ENCODE data around the gene OPRL1.

OPRL1 gene

GRCh38 chr20:64056889-64057627 is 22.8 kb upstream of the OPRL1 start:
- no peak for DNase-seq

- DNase-seq, result peak; percentile 80
Observed at GRCh38 chr20:64057628-64058498, 22.0 kb upstream of the OPRL1 start.

- DNase-seq, result no peak
Observed at GRCh38 chr20:64058536-64058935, 21.3 kb upstream of the OPRL1 start.

GRCh38 chr20:64062276-64062595 is 17.6 kb upstream of the OPRL1 start:
- no peak for DNase-seq

GRCh38 chr20:64062596-64063388 is 17.1 kb upstream of the OPRL1 start, which contains the start of gene TCEA2:
TCEA2 (plus strand) TSS chr20:64063198; CDS start chr20:64063313, 115 bp downstream.
- peak; percentile 93 for DNase-seq

GRCh38 chr20:64063389-64064144 is 16.3 kb upstream of the OPRL1 start:
- DNase-seq, result no peak

GRCh38 chr20:64064145-64064698 is 15.7 kb upstream of the OPRL1 start:
- no peak for DNase-seq

- DNase-seq, result no peak
Observed at GRCh38 chr20:64065062-64065973, 14.6 kb upstream of the OPRL1 start.

GRCh38 chr20:64065974-64066343 is 13.9 kb upstream of the OPRL1 start:
- DNase-seq, result peak; percentile 77

GRCh38 chr20:64067005-64067632 is 12.8 kb upstream of the OPRL1 start:
- DNase-seq, result no peak

GRCh38 chr20:64067733-64068307 is 12.1 kb upstream of the OPRL1 start:
- no peak for DNase-seq

GRCh38 chr20:64068386-64069208 is 11.3 kb upstream of the OPRL1 start:
- DNase-seq, result no peak

GRCh38 chr20:64069209-64069613 is 10.7 kb upstream of the OPRL1 start:
- no peak for DNase-seq

- peak; percentile 17 for DNase-seq
Observed at GRCh38 chr20:64069614-64070243, 10.2 kb upstream of the OPRL1 start.

- no peak for DNase-seq
Observed at GRCh38 chr20:64070244-64070993, 9.5 kb upstream of the OPRL1 start.

- no peak for DNase-seq
Observed at GRCh38 chr20:64071341-64072332, 8.2 kb upstream of the OPRL1 start.
